NCI-H526 (cell line): ENCODE measurements around the gene U2AF1L4.

Experiments used
- DNase-seq, 2 experiments: peaks; one replicate each; lab custom pipeline; 2025; lab: John Stamatoyannopoulos, UW

Gene U2AF1L4

GRCh38 chr19:35740423-35741202, 4.6 kb downstream of the U2AF1L4 start:
- DNase-seq: peak; percentile 99 to 100

GRCh38 chr19:35740108-35740422, 5.2 kb downstream of the U2AF1L4 start:
- DNase-seq: no peak

- DNase-seq: peak in 1 of 2 experiments; percentile 35
These were observed 5.7 kb downstream of the U2AF1L4 start for GRCh38 chr19:35739275-35740107.

GRCh38 chr19:35738887-35739229, 6.4 kb downstream of the U2AF1L4 start:
- DNase-seq: no peak

GRCh38 chr19:35738021-35738886, 7.0 kb downstream of the U2AF1L4 start:
- no peak for DNase-seq

GRCh38 chr19:35736913-35737886, 8.0 kb downstream of the U2AF1L4 start:
- peak in 1 of 2 experiments; percentile 26 for DNase-seq

- DNase-seq: no peak
These were observed 10.3 kb downstream of the U2AF1L4 start for GRCh38 chr19:35734889-35735288.

- no peak for DNase-seq
These were observed 10.9 kb downstream of the U2AF1L4 start for GRCh38 chr19:35734273-35734672.

- DNase-seq: no peak
These were observed 11.8 kb downstream of the U2AF1L4 start for GRCh38 chr19:35733180-35734125.

GRCh38 chr19:35732540-35733179, 12.6 kb downstream of the U2AF1L4 start:
- DNase-seq: no peak

- no peak for DNase-seq
These were observed 13.3 kb downstream of the U2AF1L4 start for GRCh38 chr19:35731779-35732405.

- DNase-seq: no peak
These were observed 13.9 kb downstream of the U2AF1L4 start for GRCh38 chr19:35731353-35731752.

- DNase-seq: no peak
These were observed 14.9 kb downstream of the U2AF1L4 start for GRCh38 chr19:35730326-35730725.

- DNase-seq: no peak
These were observed 15.5 kb downstream of the U2AF1L4 start for GRCh38 chr19:35729763-35730162.

GRCh38 chr19:35729021-35729420, 16.2 kb downstream of the U2AF1L4 start:
- no peak for DNase-seq

- no peak for DNase-seq
These were observed 17.1 kb downstream of the U2AF1L4 start for GRCh38 chr19:35727956-35728706.

GRCh38 chr19:35727053-35727955, 17.9 kb downstream of the U2AF1L4 start:
- DNase-seq: no peak
